ENCODE results near the gene FAM110D. TPM values are rescaled to one million over a fixed set of nuclear protein-coding genes. Genes with fewer than 3 reads are reported as not detected.

Gene FAM110D
- total and polyA plus RNA-seq, 10 of the 15 experiments (the other 5 are each of a cell fraction or from before 2014, with no cell fraction given): 0.06 TPM; not detected in 9

DNA sequence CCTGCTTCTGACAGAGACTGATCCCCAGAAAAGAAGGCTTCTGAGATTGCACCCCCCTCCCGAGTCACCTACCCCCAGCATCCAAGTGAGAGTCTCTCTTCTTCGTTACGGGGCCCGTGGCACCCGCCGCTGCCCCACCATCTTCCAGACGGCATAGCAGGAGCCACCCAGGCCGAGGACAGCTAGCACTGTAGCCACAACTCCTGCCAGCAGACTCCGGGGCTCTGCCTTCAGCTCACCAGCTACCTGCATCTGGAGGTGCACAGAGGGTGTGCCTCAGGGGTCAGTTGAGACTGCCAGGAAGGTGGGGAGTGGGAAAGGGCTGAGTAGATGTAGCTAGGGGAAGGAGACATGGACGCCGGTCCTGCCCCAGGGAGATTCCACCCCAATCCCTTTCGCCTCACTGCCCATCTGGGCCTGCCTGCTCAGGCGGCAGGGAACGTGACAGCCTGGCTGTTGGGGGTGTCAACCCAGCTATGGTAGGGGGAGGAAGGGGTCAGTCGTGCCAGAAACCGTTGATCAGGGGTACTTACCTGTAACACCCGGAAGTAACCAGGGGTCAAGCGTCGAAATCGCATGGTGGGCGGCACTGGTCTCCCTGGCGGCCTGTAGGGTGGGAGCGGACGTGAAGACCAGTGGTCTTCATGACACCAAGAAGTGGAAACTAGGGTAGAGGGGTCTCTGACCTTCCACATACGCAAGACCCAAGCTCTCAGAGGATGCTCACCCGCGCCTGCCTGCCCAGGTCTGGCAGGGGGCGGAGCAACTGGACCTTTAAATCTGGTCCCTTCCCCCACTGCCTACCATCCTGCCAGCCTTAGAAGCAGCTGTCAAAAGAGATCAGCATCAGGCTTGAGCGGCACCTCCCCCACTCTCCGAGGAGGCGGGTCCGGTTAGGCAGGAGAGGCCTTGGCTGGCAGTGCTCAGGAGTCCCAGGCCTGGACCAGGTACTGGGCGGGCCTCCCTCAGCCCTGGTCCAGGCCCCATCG is 12.5 kb downstream of the FAM110D start, which contains the start of gene ZNF593OS:
Gene ZNF593OS, minus strand, starts transcription at position 749 of the 989 bp plus-strand sequence. Its CDS starts 171 bp downstream, at position 578.
- no TSS peak for BruUV-seq (replicated peaks)
- POLR2A ChIA-PET: interaction anchor here (0.6 kb wide), 1 partner anchor 309 kb away, joined by 4 read pairs; no protein-coding TSS in a partner anchor

DNA sequence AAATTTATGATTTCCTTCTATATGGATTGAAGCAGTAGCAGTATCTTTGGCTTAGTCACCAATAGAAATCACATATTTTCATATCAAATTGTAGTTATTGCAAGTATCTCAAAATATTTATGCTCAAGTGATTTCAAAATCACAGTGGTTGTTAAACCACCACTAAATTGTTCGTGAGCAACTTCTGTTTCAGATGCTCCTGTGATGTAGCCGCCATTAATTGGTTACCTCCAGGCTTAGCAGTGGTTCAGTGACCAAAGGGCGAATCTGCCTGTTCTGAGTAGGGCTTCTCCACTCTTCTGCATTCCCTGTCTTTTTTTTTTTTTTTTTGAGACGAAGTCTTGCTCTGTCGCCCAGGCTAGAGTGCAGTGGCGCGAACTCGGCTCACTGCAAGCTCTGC is 16.5 kb downstream of the FAM110D start:
- ChIA-PET SMC1A (ENCODE audit: uncharacterized antibody, unreplicated experiment) (no interaction called here), CTCF (interaction anchor here (0.8 to 0.9 kb wide), 2 partner anchors 31 to 61 kb away, joined by 3 read pairs; no protein-coding TSS in a partner anchor), RAD21 (ENCODE audit: unreplicated experiment) (no interaction called here), POLR2A (interaction anchor here (0.6 kb wide), 1 partner anchor 204 kb away, joined by 3 read pairs; no protein-coding TSS in a partner anchor)
- FAIRE-seq (no peak), ATAC-seq (no peak), DNase-seq (ENCODE audit: low read depth, low spot score) (no peak)
- H3K4me1 ChIP-seq (ENCODE audit: control insufficient read depth, insufficient read depth, low read length): peaks cover 14% of the 10 kb centered on the region
- intact Hi-C loops (cut with micrococcal nuclease; ENCODE audit: unreplicated experiment) (no loop called here), in situ Hi-C loops (cut with MboI) (no loop called here)
- H3K9ac ChIP-seq (ENCODE audit: control insufficient read depth, insufficient read depth, low read length): no peak overlapping the region
- TF ChIP-seq, protein P1, sequence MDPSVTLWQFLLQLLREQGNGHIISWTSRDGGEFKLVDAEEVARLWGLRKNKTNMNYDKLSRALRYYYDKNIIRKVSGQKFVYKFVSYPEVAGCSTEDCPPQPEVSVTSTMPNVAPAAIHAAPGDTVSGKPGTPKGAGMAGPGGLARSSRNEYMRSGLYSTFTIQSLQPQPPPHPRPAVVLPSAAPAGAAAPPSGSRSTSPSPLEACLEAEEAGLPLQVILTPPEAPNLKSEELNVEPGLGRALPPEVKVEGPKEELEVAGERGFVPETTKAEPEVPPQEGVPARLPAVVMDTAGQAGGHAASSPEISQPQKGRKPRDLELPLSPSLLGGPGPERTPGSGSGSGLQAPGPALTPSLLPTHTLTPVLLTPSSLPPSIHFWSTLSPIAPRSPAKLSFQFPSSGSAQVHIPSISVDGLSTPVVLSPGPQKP (IDR thresholded peaks at IDR 0.05; ENCODE audit: low read depth, low read length): no peak
- TF ChIP-seq MEF2A (IDR thresholded peaks at IDR 0.05; ENCODE audit: insufficient read depth, low read depth, low read length) (no peak), ETV6 (conservative IDR thresholded peaks at IDR 0.05 in 1 of 2, IDR thresholded peaks at IDR 0.05 in 1 of 2; ENCODE audit: borderline replicate concordance in 1 of 2, low read depth in 1 of 2) (no peak), ZSCAN29 (IDR thresholded peaks at IDR 0.05) (no peak), EGR1 (IDR thresholded peaks at IDR 0.05; ENCODE audit: borderline replicate concordance in 1 of 2, low read depth in 2 of 2, low read length in 2 of 2) (no peak), CBX5 (IDR thresholded peaks at IDR 0.05; ENCODE audit: low read depth) (no peak), MEF2B (IDR thresholded peaks at IDR 0.05; ENCODE audit: partially characterized antibody, poor library complexity, severe bottlenecking) (no peak)
- TF ChIP-seq, protein P2, sequence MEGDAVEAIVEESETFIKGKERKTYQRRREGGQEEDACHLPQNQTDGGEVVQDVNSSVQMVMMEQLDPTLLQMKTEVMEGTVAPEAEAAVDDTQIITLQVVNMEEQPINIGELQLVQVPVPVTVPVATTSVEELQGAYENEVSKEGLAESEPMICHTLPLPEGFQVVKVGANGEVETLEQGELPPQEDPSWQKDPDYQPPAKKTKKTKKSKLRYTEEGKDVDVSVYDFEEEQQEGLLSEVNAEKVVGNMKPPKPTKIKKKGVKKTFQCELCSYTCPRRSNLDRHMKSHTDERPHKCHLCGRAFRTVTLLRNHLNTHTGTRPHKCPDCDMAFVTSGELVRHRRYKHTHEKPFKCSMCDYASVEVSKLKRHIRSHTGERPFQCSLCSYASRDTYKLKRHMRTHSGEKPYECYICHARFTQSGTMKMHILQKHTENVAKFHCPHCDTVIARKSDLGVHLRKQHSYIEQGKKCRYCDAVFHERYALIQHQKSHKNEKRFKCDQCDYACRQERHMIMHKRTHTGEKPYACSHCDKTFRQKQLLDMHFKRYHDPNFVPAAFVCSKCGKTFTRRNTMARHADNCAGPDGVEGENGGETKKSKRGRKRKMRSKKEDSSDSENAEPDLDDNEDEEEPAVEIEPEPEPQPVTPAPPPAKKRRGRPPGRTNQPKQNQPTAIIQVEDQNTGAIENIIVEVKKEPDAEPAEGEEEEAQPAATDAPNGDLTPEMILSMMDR (IDR thresholded peaks at IDR 0.05 in 2 of 3, conservative IDR thresholded peaks at IDR 0.05 in 1 of 3; ENCODE audit: control insufficient read depth in 2 of 3, extremely low read depth in 1 of 3, insufficient read depth in 1 of 3, low read depth in 3 of 3, low read length in 3 of 3): no peak
- H4K20me1 ChIP-seq (ENCODE audit: control insufficient read depth, insufficient read depth): no peaks in the 10 kb centered on the region
- H3K36me3 ChIP-seq (ENCODE audit: control insufficient read depth in 2 of 2, insufficient read depth in 2 of 2, low read length in 1 of 2): no peaks in the 10 kb centered on the region; a peak in 1 of 4 replicates
- 94% methylated on average over 3 of the region's 8 CpGs for WGBS (ENCODE audit: insufficient coverage, insufficient replicate concordance, low lambda C conversion rate, missing lambda C conversion rate)
- H2AFZ ChIP-seq (ENCODE audit: control insufficient read depth, low read depth, low read length): no peak overlapping the region
- no peak overlapping the region for H3K27ac ChIP-seq (ENCODE audit: control insufficient read depth, insufficient read depth)
- no peaks in the 10 kb centered on the region for H3K9me3 ChIP-seq (replicated peaks; ENCODE audit: control insufficient read depth, insufficient read depth, low read length)
- H3K79me2 ChIP-seq (ENCODE audit: control insufficient read depth, insufficient read depth, low read length): peaks cover 5% of the 10 kb centered on the region
- H3K4me3 ChIP-seq: no peak overlapping the region
- no TSS peak for BruUV-seq (replicated peaks)
- no peaks in the 10 kb centered on the region for H3K27me3 ChIP-seq (replicated peaks in 1 of 2; ENCODE audit: control insufficient read depth in 2 of 2, insufficient read depth in 2 of 2, low read length in 1 of 2)
- H3K4me2 ChIP-seq (ENCODE audit: control insufficient read depth, insufficient read depth): no peak overlapping the region

More for the DNA sequence above, 12.5 kb downstream of the FAM110D start, which contains the start of gene ZNF593OS:
- no peak for ATAC-seq
- peaks cover 12% of the 10 kb centered on the region for H3K79me2 ChIP-seq (ENCODE audit: control insufficient read depth, insufficient read depth, low read length)
- H3K4me2 ChIP-seq (ENCODE audit: control insufficient read depth, insufficient read depth): peak within 1 kb of the TSS; percentile 93
- H3K36me3 ChIP-seq (ENCODE audit: control insufficient read depth in 2 of 2, insufficient read depth in 2 of 2, low read length in 1 of 2): no peaks in the 10 kb centered on the region; a peak in 1 of 4 replicates
- intact Hi-C loops (cut with micrococcal nuclease; ENCODE audit: unreplicated experiment) (no loop called here), in situ Hi-C loops (cut with MboI) (loop anchor here (5.0 kb wide), 1 partner anchor 151 kb away; no protein-coding TSS in a partner anchor)
- no peaks in the 10 kb centered on the region for H3K9me3 ChIP-seq (replicated peaks; ENCODE audit: control insufficient read depth, insufficient read depth, low read length)
- H3K9ac ChIP-seq (ENCODE audit: control insufficient read depth, insufficient read depth, low read length): peak within 1 kb of the TSS; percentile 90
- ChIA-PET SMC1A (ENCODE audit: uncharacterized antibody, unreplicated experiment) (interaction anchor here (0.6 to 1.1 kb wide), 3 partner anchors 63 to 546 kb away, joined by 3 read pairs; partner anchors contain the start of gene CEP85), CTCF (interaction anchor here (1.4 to 5.8 kb wide), 4 partner anchors 18 to 246 kb away, joined by 3 to 110 read pairs (median 8); partner anchors contain the start of genes CATSPER4 and CEP85), RAD21 (ENCODE audit: unreplicated experiment) (interaction anchor here (2.8 kb wide), 1 partner anchor 63 kb away, joined by 44 read pairs; the partner anchor contains the start of gene CEP85)
- peaks cover 7% of the 10 kb centered on the region for H3K4me1 ChIP-seq (ENCODE audit: control insufficient read depth, insufficient read depth, low read length)
- H3K27ac ChIP-seq (ENCODE audit: control insufficient read depth, insufficient read depth): peak within 1 kb of the TSS; percentile 79
- no peaks in the 10 kb centered on the region for H3K27me3 ChIP-seq (replicated peaks in 1 of 2; ENCODE audit: control insufficient read depth in 2 of 2, insufficient read depth in 2 of 2, low read length in 1 of 2)
- H2AFZ ChIP-seq (ENCODE audit: control insufficient read depth, low read depth, low read length): no peak within 1 kb of the TSS
- TF ChIP-seq MTA3 (IDR thresholded peaks at IDR 0.05; ENCODE audit: borderline replicate concordance, low read length): no peak
- peak; percentile 38; the same call in 1 of the 2 replicates for TF ChIP-seq POLR2A (IDR thresholded peaks at IDR 0.05; ENCODE audit: low read depth, low read length)
- peak within 1 kb of the TSS; percentile 97 for H3K4me3 ChIP-seq
- no peaks in the 10 kb centered on the region for H4K20me1 ChIP-seq (ENCODE audit: control insufficient read depth, insufficient read depth)
- no peak for DNase-seq (ENCODE audit: low read depth, low spot score)
- 90% methylated on average over 34 of the region's 34 CpGs for WGBS (ENCODE audit: insufficient coverage, insufficient replicate concordance, low lambda C conversion rate, missing lambda C conversion rate)
- FAIRE-seq: no peak
